ENCODE data around the gene SULF2.

Gene SULF2

DNA sequence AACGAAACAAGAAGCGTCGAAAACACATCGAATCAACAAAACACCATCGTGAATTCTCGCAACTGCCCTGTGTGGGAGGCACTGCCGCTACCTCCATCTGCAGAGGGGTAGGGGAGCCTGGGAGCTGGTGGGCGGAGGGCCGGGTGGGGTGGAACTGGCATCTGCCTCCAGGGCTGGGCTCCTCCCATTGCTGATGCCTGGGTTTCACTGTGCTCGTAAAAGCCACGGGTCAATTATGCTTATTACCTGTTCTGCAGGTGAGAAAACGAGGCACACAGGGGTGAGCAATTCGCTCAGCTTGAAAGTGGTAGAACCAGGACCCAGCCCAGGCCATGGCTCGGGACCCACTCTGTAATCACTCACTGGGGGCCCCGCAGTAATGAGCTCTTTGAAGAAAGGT, 16.5 kb upstream of the SULF2 start:
- H3K36me3 ChIP-seq (replicated peaks): no peaks in the 10 kb centered on the region
- H3K27ac ChIP-seq: no peak overlapping the region
- no peaks in the 10 kb centered on the region for H3K27me3 ChIP-seq (replicated peaks)
- in situ Hi-C loops (cut with HindIII; ENCODE audit: low pct_ligation_motif_present, low sequenced_read_pairs): no loop called here
- TF ChIP-seq, protein P1, sequence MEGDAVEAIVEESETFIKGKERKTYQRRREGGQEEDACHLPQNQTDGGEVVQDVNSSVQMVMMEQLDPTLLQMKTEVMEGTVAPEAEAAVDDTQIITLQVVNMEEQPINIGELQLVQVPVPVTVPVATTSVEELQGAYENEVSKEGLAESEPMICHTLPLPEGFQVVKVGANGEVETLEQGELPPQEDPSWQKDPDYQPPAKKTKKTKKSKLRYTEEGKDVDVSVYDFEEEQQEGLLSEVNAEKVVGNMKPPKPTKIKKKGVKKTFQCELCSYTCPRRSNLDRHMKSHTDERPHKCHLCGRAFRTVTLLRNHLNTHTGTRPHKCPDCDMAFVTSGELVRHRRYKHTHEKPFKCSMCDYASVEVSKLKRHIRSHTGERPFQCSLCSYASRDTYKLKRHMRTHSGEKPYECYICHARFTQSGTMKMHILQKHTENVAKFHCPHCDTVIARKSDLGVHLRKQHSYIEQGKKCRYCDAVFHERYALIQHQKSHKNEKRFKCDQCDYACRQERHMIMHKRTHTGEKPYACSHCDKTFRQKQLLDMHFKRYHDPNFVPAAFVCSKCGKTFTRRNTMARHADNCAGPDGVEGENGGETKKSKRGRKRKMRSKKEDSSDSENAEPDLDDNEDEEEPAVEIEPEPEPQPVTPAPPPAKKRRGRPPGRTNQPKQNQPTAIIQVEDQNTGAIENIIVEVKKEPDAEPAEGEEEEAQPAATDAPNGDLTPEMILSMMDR (IDR thresholded peaks at IDR 0.05; ENCODE audit: low read depth, low read length, missing control alignments): no peak
- DNase-seq: no peak
- H3K4me3 ChIP-seq (ENCODE audit: low read depth, low read length): no peak overlapping the region

DNA sequence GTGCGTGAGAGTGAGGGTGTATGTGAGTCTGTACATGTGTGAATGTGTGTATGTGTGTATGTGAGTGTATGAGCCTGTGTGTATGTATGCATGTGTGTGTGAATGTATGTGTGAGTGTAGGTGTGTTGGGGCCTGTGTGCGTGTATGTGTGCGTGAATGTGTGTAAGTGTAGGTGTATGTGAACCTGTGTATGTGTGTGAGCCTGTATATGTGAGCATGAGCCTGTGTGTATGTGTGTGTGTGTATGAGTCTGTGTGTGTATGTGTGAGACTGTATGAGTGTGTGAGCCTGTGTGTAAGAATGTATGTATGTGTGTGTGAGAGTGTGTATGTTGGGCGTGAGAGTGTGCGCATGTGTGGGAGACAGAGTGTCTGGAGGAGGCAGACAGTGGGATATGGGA, 15.8 kb upstream of the SULF2 start:
- TF ChIP-seq, protein P1 (IDR thresholded peaks at IDR 0.05; ENCODE audit: low read depth, low read length, missing control alignments): no peak
- Histone ChIP-seq H3K36me3 (replicated peaks) (no peaks in the 10 kb centered on the region), H3K4me3 (ENCODE audit: low read depth, low read length) (no peak overlapping the region), H3K27ac (no peak overlapping the region), H3K27me3 (replicated peaks) (no peaks in the 10 kb centered on the region)
- in situ Hi-C loops (cut with HindIII; ENCODE audit: low pct_ligation_motif_present, low sequenced_read_pairs): no loop called here
- DNase-seq: no peak

DNA sequence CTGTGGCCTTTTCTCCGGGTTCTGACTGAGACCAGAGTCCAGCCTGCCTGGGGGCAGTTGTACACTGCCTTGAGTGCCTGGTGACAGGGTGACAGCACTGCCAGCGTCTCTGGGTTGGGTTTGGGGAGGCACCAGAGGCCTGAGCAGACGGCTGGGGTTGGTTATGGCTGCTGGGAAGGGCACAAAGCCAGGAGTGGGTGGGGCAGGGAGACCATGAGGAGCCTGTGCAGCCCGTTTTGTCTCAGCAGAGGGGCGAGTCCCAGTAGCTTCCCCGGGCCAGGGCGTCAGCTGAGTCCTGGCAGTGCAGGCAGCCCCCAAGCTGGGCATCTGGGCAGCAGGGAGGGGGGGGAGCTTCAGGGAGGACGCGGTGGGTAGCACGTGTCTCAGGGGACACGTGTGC, 15.3 kb upstream of the SULF2 start:
- H3K27ac ChIP-seq: no peak overlapping the region
- TF ChIP-seq, protein P1 (IDR thresholded peaks at IDR 0.05; ENCODE audit: low read depth, low read length, missing control alignments): no peak
- DNase-seq: no peak
- no peak overlapping the region for H3K4me3 ChIP-seq (ENCODE audit: low read depth, low read length)
- H3K27me3 ChIP-seq (replicated peaks): no peaks in the 10 kb centered on the region
- in situ Hi-C loops (cut with HindIII; ENCODE audit: low pct_ligation_motif_present, low sequenced_read_pairs): no loop called here
- H3K36me3 ChIP-seq (replicated peaks): no peaks in the 10 kb centered on the region

DNA sequence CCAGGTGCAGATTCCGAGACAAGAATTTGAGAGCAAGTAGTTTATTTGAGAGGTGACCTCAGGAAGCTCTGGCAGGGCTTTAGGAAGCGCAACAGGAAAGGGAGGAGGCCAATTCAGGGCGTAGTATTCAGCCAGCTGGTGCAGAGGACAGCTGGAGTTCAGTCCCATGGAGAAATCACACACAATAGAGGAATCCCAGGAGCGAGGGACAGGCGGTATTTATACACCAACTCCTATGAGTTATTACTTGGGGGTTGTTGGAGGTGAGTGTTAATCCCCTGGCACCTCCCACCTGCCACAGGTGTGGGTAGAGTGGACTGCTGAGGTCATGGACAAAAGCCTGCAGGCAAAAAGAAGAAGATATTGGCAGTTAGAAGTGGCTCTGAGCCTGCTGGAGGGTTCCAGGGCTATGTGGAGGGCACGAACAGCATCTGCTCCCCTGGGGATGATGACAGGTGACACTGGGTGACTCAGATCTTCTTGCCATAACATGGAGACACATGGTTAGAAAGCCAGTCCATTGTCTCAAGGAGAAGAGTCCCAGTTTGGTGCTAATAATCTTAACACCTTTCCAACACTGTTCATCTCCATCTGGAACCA, 13.9 kb upstream of the SULF2 start:
- H3K27me3 ChIP-seq (replicated peaks): no peaks in the 10 kb centered on the region
- H3K4me3 ChIP-seq (ENCODE audit: low read depth, low read length): no peak overlapping the region
- TF ChIP-seq, protein P1 (IDR thresholded peaks at IDR 0.05; ENCODE audit: low read depth, low read length, missing control alignments): no peak
- H3K36me3 ChIP-seq (replicated peaks): no peaks in the 10 kb centered on the region
- in situ Hi-C loops (cut with HindIII; ENCODE audit: low pct_ligation_motif_present, low sequenced_read_pairs): no loop called here
- H3K27ac ChIP-seq: no peak overlapping the region
- no peak for DNase-seq

DNA sequence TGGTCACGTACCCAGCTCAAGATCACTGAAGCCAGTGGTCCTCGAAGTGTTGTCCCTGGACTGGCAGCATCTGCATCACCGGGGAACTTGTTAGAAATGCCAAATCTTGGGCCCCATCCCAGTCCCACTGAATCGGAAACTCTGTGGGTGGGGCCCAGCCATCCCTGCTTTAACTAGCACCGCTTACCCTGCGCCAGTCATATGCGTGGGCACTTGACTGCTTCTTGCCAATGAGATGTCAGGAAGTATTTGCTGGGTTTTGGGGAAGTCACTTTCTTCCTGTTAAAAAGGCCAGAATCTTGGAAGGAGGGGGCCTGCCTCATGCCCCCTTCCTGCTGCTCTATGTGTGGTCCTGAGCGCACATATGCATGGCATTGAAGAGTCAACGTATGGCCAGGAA, 11.7 kb upstream of the SULF2 start:
- no peak for DNase-seq
- Histone ChIP-seq H3K36me3 (replicated peaks) (no peaks in the 10 kb centered on the region), H3K4me3 (ENCODE audit: low read depth, low read length) (no peak overlapping the region), H3K27ac (no peak overlapping the region), H3K27me3 (replicated peaks) (no peaks in the 10 kb centered on the region)
- TF ChIP-seq, protein P1 (IDR thresholded peaks at IDR 0.05; ENCODE audit: low read depth, low read length, missing control alignments): no peak
- in situ Hi-C loops (cut with HindIII; ENCODE audit: low pct_ligation_motif_present, low sequenced_read_pairs): no loop called here
